ENCODE measurements around the gene MYO3B.

Gene MYO3B

GRCh38 chr2:170298861-170299429, 121.0 kb downstream of the MYO3B start:
- no peak for DNase-seq (ENCODE audit: low read depth, low spot score)

DNA sequence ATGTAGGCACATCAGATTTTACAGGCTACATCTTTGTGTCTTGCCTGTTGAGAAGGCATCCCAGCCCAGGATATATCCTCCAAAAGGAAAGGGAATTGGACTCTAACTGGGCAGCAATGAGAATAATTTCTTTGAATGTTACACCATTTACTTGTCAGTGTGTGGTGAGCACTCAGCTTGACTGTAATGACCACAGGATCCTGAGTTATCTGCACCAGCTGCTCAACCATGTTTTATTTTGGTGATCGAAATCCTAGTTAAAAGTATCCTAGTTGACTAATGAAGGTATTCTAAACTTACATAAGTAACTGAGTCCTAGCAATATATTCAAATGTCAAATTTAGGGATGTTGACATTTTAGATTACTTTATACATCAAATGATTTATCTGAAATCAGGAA, 123.0 kb downstream of the MYO3B start:
- DNase-seq (ENCODE audit: low read depth, low spot score), result no peak

- no peak for DNase-seq (ENCODE audit: low read depth, low spot score)
Observed at GRCh38 chr2:170301626-170302025, 123.7 kb downstream of the MYO3B start.

DNA sequence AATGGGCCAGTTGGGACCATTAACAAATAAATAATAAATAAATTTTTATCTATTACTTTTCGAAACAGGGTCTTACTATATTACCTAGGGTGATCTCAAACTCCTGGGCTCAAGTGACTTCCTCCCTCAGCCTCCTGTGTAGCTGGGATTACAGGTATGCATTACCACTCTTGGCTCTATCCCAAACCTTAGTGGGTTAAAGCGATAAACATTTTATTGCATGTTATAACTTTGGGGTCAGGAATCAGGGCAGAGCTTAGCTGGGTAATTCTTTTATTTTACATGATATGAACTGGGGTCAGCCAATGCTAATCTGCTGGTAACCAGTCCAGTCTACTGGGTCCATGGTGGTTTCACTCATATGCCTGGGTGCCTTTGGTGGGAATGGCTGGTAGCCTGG, 127.8 kb downstream of the MYO3B start:
- DNase-seq (ENCODE audit: low read depth, low spot score), result no peak

GRCh38 chr2:170306293-170306873, 128.4 kb downstream of the MYO3B start:
- DNase-seq (ENCODE audit: low read depth, low spot score), result no peak

GRCh38 chr2:170307052-170307451, 129.1 kb downstream of the MYO3B start:
- no peak for DNase-seq (ENCODE audit: low read depth, low spot score)

DNA sequence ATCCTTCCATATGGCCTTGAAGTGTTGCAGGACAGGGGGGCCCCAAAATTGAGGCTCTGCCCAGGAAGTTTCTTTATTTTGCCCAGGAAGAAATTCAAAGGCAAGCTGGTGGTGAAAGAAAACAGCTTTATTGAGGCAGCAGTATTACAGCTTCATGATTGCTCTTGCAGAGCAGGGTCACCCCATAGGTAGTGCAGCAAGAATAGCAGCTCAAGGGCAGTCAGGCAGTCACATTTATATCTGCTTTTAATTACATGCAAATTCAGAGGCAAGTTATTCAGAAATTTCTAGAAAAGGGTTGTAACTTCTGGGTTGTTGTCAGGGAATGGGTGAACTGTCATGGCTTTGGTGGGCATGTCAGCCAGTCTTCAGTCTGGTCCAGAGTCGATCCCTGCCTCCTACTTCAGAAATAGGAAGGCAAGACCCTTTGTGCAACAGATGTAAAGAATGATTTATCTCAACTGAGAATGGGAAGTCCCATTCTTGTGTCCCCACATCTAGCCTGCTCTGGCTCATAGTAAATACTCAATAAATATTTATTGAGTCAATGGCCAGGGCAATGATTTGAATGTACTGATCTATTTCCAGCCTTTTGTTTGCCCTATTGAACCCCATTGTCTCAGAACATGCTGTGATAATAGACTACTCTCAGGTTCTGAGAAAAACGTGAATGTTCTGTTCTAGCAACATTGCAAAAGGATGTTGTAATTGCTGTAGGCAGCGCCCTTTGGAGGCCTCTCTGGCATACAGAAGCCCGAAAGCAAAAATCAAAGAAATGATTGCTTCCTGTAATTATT, 129.8 kb downstream of the MYO3B start:
- no peak for DNase-seq (ENCODE audit: low read depth, low spot score)

GRCh38 chr2:170310876-170311502, 133.0 kb downstream of the MYO3B start:
- peak; percentile 45 for DNase-seq (ENCODE audit: low read depth, low spot score)

DNA sequence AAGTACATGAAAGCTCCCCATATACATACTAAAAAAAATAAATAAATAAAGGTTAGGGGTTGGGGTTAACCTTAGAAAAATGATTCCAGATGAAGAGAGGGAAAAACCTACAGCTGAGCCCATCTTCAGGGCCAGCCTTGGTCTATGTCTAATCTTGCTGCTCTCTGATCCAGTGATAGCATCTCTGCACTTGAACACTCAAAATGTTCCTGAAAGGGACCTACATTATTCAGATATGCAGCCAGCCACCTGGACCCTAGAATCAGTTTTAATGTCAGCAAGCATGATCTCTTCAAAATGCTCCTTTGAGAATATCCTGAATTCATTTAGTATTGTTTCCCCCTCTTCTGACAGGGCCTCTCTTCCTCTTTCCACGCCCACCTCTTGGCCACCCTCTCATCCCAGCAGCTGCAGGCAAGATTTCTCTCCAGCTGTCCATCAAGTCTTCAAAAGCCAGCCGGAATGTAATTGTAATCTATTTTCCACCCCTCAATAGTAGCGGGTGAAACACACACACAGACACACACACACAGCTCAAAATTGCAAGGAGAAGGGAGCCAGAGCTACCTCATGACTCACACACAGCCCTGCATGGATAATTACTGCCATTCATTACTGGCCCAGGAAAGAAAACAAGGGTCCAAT, 135.5 kb downstream of the MYO3B start:
- DNase-seq (ENCODE audit: low read depth, low spot score), result peak; percentile 79

DNA sequence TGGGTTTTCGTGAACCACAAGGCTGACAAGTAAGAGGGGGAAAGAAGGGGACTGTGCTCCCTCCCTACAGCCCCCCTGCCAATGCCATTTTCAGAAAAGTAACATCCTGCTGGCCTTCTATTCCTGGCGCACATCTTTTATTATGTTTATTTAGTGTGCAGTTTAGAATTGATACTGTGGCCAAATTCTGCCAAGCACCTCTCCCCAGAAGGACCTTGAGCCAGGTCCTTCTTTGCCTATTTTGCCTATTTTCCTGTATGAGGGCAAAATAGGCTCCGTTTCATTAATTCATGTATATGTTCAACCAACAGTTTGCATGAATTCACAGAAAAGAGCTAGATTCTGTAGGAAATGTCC, 136.0 kb downstream of the MYO3B start:
- no peak for DNase-seq (ENCODE audit: low read depth, low spot score)

DNA sequence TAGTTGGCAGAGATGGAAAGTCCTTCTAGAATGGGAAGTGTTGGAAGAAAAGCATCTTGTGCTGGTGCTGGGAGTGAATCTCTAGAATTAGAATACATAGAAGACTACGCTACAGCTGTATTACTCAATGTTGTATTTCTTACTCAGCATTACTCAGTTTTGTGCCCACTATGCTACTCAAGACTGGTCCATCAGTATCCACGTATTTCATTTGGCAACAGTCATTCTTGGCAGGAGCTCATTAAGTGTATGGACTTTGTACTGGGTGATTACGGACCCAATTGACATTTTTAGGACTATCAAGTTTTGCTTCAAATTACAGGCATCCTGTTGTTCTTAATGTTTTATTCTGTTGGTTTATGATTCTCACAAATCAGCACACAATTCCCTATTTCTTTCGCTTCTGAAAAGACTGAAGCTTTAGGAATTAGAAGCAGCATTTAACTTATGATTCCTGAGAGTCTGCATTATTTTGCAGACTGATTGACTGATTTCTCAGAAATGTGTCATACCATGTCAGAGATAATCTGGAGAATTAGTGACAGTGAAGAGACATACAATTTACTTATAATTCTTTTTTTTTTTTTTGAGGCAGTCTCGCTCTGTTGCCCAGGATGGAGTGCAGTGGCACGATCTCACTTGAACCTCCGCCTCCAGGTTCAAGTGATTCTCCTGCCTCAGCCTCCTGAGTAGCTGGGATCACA, 136.9 kb downstream of the MYO3B start:
- no peak for DNase-seq (ENCODE audit: low read depth, low spot score)

DNA sequence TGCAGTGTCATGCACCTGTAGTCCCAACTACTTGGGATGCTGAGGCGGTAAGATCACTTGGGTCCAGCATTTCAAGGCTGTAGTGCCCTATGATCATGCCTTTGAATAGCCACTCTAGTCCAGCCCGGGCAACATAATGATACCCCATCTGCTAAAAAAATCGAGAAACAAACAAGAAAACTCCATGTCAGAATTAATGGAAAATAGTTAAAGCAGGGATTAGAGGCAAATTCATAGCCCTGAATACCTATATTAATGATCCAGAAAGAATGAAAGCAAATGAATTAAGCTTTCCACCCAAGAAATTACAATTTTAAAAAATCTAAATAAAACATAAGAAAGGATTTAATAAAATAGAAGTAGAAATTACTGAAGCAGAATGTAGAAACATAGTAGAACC, 143.0 kb downstream of the MYO3B start:
- DNase-seq (ENCODE audit: low read depth, low spot score), result no peak

GRCh38 chr2:170321526-170321925, 143.6 kb downstream of the MYO3B start:
- DNase-seq (ENCODE audit: low read depth, low spot score), result no peak

- DNase-seq (ENCODE audit: low read depth, low spot score), result no peak
Observed at GRCh38 chr2:170322140-170322766, 144.3 kb downstream of the MYO3B start.

- no peak for DNase-seq (ENCODE audit: low read depth, low spot score)
Observed at GRCh38 chr2:170323743-170324142, 145.8 kb downstream of the MYO3B start.

DNA sequence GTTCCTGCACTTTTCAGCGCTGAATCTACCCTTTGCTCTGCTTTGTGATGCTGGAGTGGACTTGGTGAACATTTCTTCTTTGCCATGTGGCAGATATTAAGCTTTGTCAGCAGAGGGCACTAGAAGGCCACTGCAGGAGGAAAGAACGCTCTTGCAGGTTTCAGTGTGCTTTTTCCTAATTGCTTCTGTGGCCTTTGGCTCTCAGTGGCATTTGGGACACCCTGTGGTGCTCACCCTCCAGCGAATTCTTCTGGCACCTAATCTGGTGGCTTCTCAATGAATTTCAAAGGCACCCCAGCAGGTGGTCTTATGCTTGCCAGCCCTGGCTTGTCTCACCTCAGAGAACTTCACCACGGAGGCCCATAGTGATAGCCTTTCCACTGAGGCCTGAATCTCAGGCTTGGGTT, 146.7 kb downstream of the MYO3B start:
- peak; percentile 69 for DNase-seq (ENCODE audit: low read depth, low spot score)

DNA sequence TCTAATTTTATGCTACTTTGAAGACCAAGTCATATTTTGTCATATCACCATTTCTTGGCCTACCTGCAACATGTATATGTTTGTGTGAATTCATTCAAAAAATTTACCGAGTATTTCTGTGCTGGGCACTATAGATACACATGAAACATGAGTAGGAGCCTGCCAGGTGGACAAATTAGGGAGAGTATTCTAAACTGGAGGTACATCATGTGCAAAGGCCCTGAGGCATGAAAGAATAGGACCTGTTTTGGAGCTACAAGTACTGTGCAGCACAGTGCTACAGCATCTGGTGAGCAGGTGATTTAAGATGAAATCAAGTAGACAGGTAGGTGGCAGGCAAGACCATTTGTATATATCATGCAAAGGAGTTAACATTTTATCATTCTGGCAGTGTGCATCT, 152.9 kb downstream of the MYO3B start:
- DNase-seq (ENCODE audit: low read depth, low spot score), result no peak

GRCh38 chr2:170332676-170333402, 154.9 kb downstream of the MYO3B start:
- DNase-seq (ENCODE audit: low read depth, low spot score), result no peak

DNA sequence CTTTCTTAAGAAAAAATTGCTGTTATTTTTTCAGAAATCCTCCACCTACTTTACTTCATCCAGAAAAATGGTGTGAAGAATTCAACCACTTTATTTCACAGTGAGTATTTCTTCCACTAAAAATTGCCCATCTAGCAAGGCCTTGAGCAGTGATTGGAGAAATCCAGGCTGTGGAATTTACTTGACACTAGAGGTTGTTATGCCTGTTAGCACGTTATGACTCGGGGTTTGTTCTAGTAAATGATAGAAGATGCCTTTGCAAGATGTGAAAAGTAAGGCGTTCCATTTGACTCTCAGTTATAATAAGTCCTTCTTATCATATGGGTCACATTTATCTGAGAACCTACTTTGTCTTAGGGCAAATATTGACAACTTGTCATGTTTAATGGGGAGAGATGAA, 157.4 kb downstream of the MYO3B start:
- DNase-seq (ENCODE audit: low read depth, low spot score), result no peak

- DNase-seq (ENCODE audit: low read depth, low spot score), result no peak
Observed at GRCh38 chr2:170336408-170336807, 158.5 kb downstream of the MYO3B start.

Data from astrocyte of the hippocampus (primary cell).